Stimulated activated CD8-positive, alpha-beta memory T cell treated with anti-CD3 and anti-CD28 coated beads, Interleukin-15, amount 100 ng/mL, for 4 hours (primary cell): Measurements from ENCODE around the gene PMEPA1.

Experiments used
- DNase-seq, 2 donors: peaks; one replicate each; pipeline ENCODE4 v3.0.0-alpha.2; 2020; ENCODE audit warnings: low read depth in 2 of 2

The PMEPA1 gene

DNA sequence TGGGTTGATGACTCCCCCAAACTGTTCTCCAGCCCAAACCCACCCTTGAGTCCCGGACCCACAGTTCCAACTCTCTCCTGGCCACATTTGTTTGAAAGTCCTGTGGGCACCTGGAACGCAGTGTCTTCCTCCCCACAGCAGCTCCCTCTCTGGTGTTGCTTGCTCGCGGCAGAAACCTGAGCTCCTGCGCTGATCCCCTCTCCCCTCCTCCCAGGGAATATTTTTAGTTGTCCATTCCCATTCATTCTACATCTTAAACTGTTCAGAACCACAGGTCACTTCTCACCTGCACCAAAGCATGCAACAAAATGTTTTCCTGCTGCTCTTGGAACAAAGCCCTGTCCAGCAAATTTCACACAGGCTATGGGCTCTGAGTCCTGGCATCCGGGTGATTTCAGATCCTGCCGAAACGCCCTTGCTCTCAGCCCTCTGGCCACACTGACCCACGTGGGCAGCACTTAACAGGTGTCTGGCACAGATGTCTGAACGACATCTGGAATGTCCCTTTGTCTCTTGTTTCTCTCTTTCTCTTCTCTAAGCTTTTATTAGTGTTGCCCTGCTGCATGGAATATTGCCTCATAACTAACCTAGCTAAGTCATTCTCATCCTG lies 27.0 kb upstream of the PMEPA1 start:
- no peak for DNase-seq

DNA sequence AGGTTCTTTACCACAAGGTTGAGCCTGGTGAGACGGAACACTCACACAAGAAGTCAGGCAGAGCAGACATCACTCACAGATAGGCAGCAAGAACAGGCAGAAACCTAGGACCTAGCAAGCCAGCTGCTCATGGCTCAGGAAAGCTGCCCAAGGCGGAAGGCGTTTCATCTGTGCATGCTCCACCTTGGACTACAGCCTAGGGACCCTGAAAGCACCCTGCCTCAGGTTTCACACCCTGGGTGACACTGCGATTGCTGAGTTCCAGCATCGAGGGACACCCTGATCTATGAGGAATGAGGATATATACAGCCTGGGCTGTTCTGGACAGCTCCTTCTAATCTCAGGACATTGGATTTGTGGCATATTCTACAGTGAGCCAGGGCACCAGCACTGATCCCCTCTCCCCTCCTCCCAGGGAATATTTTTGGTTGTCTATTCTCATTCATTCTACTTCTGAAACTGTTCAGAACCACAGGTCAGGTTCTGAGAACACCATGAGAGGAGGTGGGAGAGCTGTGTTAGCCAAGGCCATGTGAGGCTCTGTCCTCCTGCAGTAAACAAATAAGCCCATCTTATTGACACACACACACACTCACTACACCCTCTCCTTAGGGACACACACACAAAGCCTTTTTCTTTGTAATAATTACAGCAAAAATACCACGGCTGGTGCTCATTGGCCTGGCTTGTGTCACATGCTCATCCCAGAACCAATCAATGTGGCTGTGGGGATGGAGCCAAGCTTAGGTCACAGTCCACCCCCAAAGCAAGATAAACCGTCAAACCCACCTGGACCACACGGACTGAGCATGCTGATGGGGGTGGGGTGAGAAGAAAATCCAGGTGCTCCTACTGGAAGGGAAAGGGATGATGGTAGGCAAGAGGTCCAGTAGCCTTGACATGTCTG lies 26.3 kb upstream of the PMEPA1 start:
- DNase-seq: no peak

DNA sequence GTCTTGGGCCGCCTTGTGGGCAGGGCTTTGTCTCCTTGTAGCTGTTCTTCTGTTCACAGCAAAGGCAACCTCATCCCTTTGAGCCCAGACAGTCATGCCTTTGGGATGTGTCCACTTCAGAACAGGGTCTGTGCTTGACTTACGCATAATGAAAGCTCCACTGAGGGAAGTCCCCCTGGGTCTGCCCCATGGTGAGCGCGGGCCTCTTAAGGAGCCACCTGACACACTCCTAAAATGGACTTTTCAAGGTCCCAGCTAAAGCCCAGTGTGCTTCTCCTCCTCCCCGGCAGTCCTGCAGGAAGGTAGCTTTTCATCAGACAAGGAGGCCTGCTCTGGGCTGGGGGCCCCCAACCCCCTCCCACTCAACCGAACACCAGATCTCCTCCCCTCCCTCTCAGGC lies 24.9 kb upstream of the PMEPA1 start:
- DNase-seq: no peak

DNA sequence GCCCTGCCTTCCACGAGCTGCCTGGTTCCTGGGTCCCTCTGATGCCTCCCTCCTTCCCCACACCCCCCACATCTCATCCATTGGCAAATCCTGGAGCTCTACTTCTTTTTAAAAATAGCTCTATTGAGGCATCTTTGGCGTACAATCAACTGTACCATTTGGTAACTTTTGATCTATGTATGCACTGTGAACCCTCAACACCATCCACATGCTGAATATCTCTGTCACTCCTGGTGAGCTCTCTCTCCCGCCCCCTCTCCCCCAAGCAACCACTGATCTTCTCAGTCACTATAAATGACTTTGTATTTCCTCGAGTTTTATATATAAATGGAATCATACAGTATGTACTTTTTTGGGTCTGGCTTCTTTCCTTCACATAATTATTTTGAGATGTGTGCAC lies 22.4 kb upstream of the PMEPA1 start:
- no peak for DNase-seq

GRCh38 chr20:57728762-57729161 lies 18.9 kb upstream of the PMEPA1 start:
- no peak for DNase-seq

- DNase-seq: no peak
These were observed 18.0 kb upstream of the PMEPA1 start for GRCh38 chr20:57727863-57728262.

GRCh38 chr20:57725636-57726035 lies 15.8 kb upstream of the PMEPA1 start:
- no peak for DNase-seq

DNA sequence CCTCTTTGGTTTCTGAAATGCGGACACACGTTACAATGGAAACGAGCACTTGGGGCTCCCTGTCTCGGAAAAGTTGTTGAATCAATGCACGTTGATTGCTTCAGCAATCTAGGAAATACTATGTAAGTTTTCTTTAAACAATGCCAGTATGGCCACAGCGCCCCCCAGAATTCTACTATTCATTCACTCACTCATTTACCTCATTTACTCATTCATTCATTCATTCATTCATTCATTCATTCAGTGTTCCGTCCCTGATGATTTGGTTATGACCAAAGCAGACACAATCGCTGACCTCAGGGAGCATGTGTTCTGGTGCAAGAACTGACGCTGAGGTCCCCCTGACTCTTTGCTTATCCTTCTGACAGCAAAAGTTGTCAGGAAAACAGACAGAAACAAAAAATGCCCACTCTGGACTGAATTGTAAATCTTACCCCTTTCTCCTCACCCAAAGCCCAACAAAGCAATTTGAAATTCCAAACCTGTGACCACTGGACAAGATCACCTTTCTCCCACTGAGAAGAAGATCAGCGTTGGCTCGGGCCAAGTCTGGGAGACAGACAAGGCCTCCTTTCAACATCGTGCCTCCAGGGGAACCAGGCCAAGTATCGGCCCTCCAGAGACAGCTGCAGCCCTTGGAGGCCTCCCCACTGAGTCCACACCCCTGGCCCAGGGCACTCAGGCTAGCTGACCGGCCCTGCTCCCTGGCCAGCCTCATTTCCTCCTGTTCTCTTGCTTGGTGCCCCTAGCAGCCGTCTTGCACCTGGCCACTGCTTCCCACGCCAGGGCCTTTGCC lies 15.0 kb upstream of the PMEPA1 start:
- no peak for DNase-seq

DNA sequence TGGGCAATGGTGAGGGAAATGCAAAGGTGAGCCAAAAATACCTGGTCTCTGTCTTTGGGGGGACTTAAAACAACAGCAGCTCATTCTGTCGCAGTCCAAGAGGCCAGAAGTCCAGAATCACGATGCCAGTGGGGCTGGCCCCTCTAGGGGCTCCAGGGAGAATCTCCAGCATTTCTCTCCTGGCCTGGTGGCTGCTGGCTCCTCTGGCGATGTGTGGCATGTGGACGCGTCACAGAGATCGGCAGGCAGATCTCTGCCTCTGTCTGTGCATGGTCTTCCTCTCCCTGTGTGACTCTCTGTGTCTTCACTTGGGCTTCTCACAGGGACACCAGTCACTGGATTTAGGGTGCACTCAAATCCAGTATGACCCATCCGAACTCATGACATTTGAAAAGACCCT lies 14.0 kb upstream of the PMEPA1 start:
- no peak for DNase-seq

DNA sequence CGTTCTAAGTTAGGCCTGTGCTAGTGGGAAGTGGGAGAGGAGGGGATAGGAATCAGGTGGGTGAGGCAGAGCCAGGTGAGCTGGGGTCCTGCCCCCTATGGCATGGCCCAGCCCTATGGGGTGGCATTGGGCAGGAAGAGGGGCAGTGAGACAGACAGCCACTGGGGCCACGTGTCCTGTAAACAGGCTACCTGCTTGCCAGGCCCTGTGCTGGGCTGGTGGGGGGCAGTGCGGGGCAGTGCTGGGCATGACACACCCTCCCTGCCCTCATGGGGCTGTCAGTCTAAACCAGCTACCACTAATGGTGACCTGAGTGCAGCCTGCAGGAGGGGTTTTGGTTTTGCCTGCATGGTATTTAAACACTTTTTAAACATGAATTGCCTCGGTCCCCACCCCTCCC lies 10.1 kb upstream of the PMEPA1 start:
- DNase-seq: no peak

DNA sequence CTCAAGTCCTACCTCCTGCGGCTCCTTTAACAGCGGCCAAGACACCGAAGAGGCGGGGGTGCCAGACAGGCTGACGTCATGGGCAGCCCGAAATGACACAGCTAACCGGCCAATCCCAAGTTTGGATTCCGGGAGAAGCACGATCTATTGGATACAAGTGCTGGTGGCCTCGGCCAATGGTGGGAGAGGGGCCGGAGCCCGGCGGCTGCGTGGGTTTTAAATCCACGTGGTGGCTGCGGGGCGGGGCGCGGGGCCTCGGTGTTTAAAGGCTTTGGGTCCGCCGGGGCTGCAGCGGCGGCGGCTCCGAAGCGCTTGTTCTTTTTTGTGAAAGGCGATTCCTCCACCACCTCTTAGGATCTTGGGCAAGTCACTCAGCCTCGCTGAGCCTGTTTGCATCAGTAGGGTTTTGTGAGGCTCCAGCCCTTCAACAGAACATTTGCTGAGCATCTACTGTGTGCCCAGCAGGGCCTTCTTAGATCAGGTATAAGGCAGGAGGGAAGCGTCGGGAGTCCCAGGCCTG lies 8.7 kb upstream of the PMEPA1 start:
- DNase-seq: peak; percentile 88 to 89

GRCh38 chr20:57717797-57718196 lies 8.0 kb upstream of the PMEPA1 start:
- no peak for DNase-seq

- no peak for DNase-seq
These were observed 7.1 kb upstream of the PMEPA1 start for GRCh38 chr20:57716901-57717300.

- DNase-seq: no peak
These were observed 6.4 kb upstream of the PMEPA1 start for GRCh38 chr20:57716202-57716601.

DNA sequence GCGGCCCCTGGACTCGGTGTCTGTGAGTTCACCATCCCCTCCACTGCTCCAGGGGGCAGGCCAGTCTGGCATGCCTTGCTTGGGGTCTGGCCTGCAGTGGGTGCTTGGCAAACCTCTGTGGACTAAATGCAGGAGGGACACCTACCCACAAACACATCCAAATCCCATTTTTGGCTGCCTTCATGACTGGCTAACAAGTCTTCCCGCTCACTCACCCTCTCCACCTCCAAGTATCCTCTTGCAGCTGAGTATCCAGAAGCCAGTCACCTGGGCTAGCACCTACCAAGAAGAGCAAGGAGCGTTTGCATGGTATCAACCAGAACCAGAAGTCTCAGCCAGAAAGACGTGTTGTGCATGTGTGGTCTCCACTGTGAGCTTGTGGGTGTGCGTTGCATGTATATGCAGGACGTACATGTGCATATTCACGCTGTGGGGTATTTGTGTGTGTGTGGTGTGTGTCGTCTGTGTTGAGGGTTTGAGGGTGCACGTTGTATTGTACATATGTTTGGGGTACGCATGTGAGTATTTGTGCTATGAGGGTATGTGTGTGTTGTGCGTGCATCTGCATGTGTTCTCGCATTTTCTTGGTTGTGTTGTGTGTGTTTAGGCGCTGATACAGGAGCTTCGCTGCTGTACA lies 5.6 kb upstream of the PMEPA1 start:
- DNase-seq: no peak

GRCh38 chr20:57714409-57715267 lies 4.8 kb upstream of the PMEPA1 start:
- no peak for DNase-seq

- no peak for DNase-seq
These were observed 4.1 kb upstream of the PMEPA1 start for GRCh38 chr20:57713951-57714350.

GRCh38 chr20:57713505-57713903 lies 3.7 kb upstream of the PMEPA1 start:
- no peak for DNase-seq

DNA sequence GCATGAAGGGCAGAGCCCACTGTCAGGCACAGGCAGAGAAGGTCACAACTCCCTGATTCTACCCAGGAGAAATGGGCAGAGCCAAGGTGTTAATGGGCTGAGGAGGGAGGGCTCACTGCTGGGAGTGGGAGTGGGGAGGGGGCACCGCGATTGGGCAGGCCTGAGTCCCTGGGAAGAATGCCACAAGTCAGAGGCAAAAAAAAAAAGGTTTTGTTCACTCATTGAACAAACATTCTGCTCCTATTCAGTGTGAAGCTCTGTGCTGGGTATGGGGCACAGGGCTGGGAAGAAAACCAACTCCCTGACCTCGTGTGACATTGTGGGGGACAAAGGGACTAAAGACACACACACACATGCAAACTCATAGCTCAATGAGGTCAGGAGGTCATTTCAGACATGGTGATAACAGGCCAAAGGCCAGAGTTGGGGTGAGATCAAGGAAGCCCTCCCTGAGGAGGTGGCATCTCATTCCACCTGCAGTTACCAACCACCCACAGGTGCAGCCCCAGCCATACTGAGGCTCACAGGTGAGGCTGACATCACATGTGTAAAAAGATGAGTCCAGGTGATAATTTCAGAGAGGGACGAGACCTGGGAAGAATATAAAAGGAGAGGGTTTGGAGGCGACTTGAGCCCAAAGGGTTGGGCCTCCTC lies 3.2 kb upstream of the PMEPA1 start:
- DNase-seq: no peak

DNA sequence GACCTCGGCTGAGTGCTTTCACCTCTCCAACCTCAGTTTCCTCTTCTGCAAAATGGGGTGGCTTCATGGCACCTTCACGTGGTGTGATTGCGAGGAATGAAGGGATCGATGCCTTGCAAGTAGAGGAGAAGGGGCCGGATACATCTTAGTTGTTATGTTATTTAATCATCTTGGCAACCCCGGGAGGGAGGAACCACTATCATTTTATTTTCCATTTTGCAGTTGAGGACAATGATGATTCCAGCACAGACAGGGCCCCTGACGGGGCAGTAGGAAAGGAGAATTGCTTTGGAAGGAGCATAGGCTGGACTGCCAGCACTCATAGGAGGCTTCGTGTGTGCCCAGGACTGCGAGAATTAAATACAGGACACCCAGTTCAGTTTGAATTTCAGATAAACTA lies 2.5 kb upstream of the PMEPA1 start:
- no peak for DNase-seq
